ENCODE results near the gene UBAP2L.
"Not testable (repeated sequence)": the region's sequence is repeated elsewhere in the genome, so short reads cannot be mapped to it uniquely, and the experiment has no call there.

UBAP2L gene

DNA sequence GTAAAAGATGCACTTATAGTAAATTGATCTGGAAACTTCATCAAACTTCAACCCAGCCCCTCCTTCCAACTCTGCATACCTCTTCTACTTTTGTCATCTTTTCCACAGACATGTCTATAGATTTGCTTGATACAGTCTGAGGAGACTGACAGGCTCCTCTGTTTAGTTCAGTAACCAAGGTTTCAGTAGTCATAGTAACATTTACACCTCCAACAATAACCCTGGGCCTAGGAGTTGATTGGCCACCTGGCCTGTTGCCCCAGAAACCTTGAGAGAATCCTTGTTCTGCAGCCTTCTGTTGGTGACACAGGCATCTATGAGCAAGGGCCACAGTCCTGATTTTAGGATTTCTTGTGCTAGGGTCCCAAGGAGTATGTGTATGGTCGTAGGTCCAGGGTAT lies 14.6 kb upstream of the UBAP2L start, which contains the start of gene CFAP141:
TSS of gene CFAP141 (minus strand) at position 138 of the 400 bp plus-strand sequence. CDS start at position 112, 26 bp downstream.
- DNase-seq, result no peak

DNA sequence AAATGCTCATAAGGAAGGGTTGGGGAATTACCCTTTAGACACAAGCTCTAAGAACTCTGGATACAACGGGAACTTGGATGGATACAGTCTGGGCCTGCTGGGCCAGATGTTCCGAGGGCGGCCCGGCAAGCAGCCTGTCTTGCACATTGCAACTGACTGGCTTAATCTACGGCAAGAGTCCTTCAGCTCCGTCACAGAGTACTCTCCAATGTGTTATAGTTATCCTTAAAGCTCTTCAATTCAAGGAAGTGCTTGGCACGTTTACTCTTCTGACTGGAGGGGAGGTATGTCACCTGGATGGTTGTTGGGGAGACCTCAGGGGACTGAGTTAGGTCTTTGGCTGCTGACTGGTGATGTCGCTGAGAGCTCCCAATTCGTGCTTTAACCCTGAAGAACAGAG lies 13.5 kb upstream of the UBAP2L start:
- DNase-seq, result no peak

DNA sequence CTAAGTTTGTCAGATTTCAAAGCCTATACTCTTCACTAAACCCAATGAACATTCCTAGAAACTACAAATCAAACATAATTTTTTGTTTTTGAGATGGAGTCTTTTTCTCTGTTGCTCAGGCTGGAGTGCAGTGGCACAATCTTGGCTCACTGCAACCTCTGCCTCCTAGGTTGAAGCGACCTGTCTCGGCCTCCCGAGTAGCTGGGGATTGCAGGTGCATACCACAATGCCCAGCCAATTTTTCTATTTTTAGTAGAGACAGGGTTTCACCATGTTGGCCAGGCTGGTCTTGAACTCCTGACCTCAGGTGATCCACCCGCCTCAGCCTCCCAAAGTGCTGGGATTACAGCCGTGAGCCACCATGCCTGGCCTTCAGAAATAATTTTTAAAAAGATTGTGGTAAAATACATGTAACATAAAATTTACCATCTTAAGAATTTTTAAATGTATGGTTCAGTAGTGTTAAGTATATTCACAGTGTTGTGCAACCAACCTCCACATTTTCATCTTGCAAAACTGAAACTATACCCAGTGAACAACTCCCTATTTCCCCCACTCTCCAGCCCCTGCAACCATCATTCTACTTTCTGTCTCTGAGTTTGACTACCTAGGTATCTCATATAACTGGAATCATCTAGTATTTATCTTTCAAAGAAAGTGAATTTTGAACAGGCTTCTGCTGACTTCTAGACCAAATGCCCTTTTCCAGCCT lies 11.9 kb upstream of the UBAP2L start:
- DNase-seq, result no peak

DNA sequence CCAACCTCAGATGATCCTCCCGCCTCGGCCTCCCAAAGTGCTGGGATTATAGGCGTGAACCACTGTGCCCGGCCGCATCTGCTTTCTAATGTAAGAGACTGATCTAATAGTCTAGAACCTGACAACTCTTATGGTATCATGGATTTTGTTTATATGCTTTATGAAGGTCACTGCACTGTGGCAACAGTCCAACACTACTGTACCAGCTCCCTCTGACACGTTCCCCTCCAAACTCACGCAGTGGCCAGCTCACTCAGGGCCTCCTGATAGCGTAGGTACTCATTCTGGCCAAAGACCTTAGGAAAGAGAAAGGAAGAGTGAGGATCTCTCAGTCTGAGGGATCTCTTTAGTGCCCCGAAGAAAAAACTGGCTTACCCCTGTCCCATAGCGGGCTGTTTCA lies 8.7 kb upstream of the UBAP2L start:
- DNase-seq, result no peak

DNA sequence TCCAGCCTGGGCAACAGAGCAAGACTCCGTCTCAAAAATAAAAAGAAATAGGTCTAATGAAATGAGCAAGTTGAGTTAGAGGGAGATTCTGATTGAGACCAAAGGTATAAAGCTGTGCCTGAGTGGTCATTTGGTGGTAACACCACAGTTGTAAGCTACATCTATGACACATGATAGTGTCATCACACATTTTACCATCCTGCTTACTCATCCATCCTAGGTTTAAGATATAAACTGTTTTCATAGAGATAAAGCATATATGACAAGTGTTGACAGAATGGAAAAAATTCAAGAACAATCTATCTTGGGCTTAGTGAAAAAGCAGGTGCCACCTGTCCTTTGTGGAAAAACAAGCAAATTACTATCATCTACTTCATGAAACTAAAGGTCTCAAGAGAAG lies 7.5 kb upstream of the UBAP2L start:
- no peak for DNase-seq

DNA sequence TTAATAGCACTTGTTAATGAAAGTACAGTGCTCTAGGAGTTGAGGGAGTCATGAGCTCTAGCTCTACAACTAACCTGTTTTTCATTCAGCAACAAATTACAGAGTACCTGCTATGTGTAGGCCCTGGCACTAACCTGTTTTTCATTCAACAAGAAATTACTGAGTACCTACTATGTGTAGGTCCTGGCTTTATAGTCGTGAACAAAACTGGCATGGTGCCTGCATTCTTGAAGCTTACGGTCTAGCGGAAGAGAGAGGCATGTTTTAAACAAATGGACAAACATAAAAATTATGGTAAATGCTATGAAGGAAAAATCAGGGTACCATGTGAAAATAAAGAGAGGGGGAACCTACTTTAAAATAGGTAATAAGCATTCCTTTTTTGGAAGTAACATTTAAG lies 2.2 kb upstream of the UBAP2L start:
- DNase-seq, result no peak

DNA sequence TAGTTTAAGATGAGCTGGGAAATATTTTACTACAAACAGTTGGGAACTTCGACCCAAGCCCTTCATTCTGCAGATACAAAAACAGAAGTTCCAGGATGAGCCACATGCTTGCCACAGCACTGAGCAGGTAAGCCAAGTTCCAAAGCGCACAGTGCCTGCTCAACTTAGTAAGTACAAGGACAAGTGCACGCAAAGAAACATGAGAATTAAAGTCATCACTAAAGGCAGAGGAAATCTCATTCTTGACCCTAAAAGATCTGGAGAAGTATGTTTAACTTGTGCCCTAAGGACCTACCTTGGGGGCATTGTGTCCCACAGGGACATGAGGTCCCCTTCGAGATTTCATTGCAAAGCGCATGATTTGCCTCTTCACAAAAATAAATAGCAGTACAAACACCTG lies 1.2 kb upstream of the UBAP2L start:
- no peak for DNase-seq

DNA sequence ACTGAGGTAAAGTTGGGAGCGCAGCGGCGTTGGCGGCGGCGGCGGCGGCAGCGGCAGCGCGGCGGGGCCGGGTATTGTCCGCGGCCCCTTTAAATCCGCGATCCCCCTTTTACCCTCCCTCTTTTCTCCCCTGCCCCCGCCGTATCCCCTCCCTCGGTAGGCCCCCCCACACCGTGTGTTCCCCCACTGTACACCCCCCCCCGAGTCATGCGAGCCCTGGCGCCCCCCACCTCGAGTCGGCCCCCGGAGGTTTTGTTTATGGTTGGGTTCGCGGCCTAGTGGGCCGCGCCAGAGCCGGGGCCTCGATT lies 169 bp downstream of the UBAP2L start:
- no peak for DNase-seq

DNA sequence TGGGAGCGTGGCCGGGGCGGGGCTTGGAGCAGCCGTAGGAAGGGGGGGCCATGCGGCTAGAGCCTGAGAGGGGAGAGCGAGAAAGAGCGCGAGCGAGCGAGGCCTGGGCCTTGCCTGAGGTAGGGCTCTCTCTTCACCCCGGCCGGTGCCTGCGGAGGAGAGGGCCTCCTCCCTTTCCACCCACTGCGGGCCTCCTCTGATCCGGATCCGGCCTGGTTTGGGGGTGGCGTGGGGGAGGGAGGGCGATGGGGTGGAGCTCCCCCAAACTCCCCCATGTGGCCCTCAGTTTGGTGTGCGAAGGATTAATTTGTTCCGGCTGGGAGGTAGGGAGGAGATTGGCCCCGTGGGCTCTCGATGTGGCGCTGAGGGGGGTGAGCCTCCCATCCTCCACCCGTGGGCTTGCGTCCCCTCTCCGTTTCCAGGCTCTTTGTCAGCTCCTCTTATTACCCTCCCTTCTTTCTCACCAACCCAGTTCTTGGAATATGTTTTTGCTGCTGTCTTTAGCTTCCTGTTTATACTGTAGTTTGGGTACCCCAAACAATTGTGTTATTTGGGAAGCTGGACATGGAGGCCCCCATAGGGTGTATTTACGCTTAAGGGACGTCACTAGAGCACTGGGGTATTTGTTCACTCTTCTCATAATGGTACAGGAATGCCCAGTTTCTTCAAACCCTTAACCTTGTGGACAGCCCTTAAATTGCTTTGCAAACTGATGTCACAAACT lies 685 bp downstream of the UBAP2L start:
- peak; percentile 71 to 76 for DNase-seq

DNA sequence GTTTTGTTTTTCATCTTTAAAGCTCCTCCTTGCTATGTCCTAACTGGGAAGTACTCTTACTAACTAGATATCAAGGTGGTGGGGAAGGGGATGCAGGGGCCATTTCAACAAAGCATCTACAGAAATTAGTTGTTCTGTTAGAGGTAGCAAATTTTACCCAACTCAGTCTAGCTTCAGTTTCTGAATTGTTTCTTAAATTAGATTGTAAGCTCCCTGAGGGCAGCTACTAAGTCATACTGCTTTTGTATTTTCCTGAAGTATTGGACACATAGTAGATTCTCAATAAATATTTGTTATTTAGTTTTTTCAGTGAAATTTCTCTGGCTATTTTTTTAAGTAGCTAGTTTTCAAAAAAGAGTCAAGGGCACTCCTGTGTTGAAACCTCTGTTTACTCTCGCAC lies 1.8 kb downstream of the UBAP2L start:
- no peak for DNase-seq

DNA sequence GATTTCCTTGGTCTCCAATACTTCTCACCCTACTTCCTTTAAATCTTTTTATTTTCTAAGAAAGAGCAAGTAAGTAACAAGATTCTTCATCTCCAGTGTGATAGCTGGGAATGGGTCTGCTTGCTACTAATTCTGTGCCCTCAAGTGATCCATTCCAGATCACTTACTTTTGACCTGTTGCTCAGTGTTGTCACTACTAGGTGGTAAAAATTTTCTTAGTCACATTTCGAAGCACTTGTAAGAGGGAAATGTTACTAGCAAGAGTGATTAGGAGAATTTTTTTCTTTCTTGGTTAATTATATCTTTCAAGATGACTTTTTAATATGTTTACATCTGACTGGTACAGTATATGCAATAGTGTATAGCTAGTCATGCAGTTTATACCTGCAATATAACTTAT lies 2.2 kb downstream of the UBAP2L start:
- DNase-seq, result no peak

DNA sequence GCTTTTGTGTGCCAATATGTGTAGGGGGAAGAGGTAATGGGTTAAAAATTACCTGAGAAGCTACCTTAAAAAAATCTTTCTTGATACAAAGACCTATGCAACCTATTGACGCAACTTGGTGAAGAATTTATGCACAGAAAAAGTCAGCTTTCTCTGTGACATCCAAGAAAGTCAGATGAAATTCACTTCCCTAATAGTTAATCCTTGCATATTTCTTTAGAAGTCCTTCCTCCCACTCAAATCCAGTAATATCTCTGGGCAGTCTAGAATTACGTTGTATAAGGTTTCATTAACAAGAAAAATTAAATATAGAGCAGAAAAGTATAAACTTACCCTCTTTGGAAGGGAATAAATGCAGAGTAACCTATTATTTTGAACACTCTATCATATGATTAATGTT lies 2.9 kb downstream of the UBAP2L start:
- DNase-seq, result no peak

DNA sequence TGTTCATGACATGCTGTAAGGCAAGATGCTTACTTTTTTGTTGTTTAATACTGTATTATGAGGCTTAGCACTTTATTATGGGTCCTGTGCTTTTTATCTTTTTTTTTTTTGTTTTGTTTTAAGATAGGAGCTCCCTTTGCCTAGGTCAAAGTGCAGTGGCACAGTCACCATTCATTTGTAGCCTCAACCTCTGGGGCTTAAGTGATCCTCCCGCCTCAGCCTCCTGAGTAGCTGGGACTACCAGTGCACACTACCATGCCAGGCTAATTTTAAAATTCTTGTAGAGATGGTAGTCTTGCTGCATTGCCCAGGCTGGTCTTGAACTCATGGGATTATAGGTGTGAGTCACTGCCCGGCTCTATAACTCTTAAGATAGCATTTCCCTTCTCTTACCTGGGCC lies 4.6 kb downstream of the UBAP2L start:
- DNase-seq, result no peak

DNA sequence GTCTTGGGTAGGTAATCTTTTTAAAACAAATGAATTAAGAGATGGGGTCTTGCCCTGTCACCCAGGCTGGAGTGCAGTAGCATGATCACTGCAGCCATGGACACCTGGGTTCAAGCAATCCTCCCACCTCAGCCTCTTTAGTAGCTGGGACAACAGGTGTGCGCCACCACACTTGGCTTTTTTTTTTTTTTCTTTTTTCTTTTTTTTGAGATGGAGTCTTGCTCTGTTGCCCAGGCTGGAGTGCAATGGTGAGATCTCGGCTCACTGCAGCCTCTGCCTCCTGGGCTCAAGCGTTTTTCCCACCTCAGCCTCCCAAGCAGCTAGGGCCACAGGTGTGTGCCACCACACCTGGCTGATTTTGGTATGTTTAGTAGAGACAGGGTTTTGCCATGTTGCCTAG lies 10.4 kb downstream of the UBAP2L start:
- DNase-seq, result not testable (repeated sequence)

DNA sequence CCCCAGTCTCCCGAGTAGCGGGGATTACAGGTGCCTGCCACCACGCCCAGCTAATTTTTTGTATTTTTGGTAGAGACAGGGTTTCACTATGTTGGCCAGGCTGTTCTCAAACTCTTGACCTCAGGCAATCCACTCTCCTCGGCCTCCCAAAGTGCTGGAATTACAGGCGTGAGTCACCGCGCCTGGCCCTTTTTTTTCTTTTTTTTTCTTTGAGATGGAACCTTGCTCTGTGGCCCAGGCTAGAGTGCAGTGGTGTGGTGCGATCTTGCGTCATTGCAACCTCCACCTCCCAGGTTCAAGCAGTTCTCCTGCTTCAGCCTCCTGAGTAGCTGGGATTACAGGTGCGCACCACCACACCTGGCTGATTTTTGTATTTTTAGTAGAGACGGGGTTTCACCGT lies 12.4 kb downstream of the UBAP2L start:
- DNase-seq, result not testable (repeated sequence)

DNA sequence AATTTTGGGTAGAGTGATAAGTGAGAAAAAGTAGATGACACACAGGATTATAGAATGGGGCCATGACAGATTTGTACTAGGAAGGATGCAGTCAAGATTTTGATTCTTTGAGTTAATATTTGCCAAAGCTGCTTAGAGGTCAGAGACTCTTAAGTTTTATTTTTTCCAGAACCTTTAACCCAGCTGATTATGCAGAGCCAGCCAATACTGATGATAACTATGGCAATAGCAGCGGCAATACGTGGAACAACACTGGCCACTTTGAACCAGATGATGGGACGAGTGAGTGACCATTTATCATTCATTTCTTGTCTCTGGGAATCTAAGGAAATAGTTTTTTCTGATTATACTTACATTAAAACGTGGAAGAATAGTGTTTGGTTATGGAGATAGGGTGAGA lies 16.1 kb downstream of the UBAP2L start:
- no peak for DNase-seq

DNA sequence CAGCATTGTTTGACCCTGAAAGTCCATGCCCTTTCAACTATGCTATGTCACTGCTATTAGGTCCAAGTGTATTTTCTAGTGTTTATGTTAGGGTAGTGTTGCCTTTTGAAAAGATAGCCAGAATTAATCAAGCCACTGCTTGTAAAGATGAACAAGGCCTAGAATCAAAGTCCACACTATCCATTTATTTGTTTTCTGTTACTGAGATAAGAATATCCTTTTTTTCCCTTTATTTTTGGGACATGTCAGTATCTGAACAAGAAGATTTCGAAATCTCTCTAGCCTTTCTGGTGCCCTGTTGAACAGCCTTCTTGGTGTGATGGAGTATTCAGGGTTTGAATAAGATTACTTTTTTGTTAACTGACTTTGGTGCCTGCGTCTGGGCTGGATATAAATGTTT lies 16.7 kb downstream of the UBAP2L start:
- no peak for DNase-seq

DNA sequence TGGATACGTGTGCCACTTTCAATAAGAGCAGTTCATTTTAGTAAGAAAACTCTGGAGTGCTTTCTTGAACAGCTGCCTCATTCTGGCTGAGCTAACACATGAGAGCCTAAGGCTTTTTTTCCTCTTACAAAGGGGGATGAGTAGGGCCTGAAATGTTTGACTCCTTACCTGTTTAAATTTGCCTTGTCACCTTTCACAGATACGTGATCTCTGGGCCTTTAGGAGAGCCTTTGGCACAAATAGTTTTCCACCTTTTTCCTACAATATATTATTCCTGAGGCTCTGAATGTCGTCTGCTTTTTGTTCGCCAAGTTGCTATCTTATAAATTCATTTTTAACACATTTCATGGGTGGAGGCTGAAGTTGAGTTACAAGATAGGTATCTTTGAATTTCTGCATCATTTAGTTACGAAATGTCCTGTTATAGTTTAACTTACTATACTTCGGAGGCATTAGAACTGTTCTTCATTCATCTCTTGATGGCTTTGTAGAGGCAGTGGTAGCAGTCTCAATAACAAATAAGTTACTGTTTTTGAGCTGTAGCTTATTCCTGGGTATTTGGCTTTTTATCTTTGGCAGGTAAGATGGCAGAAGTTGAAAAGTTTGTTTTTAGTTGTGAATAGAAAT lies 17.2 kb downstream of the UBAP2L start:
- no peak for DNase-seq

DNA sequence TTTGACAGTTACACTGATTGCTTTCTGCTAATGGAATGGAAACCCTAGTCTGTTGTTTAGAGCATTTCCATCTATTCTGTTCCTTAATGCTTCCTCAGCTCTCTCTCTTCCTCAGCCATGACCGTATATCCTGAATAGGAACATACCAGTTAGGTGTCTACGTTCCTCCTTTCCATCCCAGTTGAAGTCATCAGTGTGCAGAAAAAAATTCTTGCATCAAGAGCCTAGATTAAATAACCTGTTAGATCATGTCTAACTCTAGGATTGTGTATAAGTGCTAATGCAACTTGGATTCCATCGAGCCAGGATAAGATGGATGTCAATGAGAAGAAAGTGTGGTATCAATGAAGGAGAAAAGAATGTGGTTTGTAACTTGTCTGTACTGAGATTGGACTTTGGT lies 18.7 kb downstream of the UBAP2L start:
- DNase-seq, result no peak

DNA sequence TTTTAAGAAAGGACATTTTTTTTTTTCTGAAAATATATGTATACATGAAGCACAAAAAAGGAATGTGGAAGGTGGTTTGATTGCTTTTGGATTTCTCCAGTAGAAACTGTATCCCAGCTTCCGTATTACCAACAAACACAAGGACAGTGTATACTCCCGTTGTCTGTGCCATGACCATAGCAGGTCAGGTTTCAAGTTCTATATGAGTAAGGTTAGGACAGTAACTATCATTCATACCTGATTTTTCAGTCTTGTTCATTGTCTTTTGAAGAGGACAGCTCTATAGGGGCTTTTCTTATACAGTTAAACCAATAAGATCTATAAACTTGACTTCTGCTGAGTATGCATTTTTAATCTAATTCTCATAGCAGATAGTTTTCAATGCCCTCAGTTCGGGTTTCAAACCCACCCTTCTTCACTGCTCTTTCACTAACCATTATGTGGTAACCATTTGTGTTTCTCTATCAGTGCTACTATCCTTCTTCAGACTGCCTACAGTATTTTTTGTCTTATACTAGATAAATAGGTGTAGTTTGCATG lies 19.6 kb downstream of the UBAP2L start:
- DNase-seq, result no peak

DNA sequence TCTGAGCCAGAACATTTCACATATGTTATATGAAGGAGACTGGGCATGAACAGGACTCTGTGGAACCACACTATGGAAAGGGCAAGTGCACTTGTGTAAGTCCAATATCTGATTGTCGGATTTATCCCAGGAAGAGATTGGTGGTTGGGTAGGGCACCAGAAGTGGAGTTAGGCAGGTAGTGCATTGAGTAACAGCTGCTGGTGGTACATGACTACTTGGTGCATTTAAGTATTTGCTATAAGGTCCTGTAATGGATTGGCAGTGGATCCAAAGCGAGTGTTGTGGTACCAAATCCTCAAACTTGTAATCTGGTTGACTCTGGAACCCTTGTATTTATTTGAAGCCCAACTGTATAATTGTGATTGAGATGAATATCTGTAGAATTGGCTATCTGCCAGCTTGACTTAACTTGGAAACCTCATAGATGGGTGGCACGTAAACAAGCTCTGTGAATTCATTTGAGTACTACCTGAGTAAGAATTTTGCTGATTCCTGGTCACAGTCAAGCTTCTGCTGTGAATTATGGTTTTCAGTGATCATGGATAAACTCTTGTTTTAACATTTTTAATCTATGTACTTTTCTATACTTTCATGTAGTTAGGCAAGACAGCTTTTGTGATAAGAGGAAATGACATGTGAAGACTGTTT lies 21.1 kb downstream of the UBAP2L start:
- no peak for DNase-seq

DNA sequence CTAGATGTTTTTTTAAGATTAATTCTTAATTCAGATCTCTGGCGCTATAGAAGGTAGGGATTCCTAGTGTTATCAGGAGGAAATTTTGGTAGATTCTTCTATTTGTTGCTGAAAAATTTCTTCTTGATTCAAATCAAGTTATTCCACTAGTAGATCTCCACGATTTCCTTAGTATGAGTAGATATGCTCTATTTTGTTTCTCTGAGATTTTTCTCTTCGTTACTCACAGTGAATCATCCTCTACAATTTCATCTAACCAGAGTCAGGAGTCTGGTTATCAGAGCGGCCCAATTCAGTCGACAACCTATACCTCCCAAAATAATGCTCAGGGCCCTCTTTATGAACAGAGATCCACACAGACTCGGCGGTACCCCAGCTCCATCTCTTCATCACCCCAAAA lies 32.9 kb downstream of the UBAP2L start:
- no peak for DNase-seq

DNA sequence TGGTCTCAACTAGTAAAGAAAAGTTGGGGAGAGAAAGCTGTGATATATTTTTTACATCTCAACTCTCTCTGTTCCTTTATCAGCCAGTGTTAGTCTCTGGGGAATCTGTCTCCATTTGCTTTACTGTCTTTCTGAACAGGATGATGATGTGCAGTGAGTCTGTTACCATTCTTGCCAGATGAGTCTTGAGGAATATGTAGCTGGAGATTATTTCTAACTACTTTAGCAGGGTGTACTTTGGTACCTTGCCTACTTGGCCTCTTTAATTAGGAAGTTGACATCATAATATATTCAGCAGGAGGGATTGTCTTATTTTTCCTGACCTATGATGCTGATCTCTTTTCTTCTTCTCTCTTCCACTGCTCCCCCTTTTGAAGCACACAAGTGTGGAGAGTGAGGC lies 35.9 kb downstream of the UBAP2L start:
- DNase-seq, result no peak

DNA sequence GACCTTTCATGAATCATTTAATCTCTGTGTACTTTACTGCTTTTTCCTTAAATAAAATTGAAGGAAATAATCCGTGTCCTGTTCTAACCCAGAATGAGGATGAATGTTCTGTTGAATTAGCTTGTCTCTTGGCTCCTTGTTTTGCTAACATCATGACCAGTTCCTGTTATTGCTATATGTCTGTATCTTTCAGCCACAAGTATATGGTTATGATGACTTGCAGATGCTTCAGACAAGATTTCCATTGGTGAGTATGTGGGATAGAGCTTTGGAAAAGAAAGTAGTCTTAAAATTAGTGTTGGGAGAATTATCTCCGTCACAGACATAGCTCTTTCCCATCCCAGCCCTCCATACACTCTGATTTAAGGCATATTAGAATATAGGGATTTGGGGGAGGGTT lies 38.0 kb downstream of the UBAP2L start:
- DNase-seq, result no peak
